PC-3 (cell line): ENCODE measurements around the gene GLTPD2.

Source experiments
- EZH2 ChIP-seq: fragments of 300-600 bp; sonication (generic); IDR thresholded peaks from one replicate; pipeline ENCODE4 v1.6.1; 2017; ENCODE audit warnings: antibody characterized with exemption, mild to moderate bottlenecking, low read length; ENCODE audit not compliant: unreplicated experiment
- TF ChIP-seq, protein P1 (sequence below): fragments of 300-600 bp; sonication (generic); conservative IDR thresholded peaks from 2 replicates; pipeline ENCODE4 v1.5.1; 2017; ENCODE audit warnings: antibody characterized with exemption, low read depth, mild to moderate bottlenecking, low read length

DNA sequence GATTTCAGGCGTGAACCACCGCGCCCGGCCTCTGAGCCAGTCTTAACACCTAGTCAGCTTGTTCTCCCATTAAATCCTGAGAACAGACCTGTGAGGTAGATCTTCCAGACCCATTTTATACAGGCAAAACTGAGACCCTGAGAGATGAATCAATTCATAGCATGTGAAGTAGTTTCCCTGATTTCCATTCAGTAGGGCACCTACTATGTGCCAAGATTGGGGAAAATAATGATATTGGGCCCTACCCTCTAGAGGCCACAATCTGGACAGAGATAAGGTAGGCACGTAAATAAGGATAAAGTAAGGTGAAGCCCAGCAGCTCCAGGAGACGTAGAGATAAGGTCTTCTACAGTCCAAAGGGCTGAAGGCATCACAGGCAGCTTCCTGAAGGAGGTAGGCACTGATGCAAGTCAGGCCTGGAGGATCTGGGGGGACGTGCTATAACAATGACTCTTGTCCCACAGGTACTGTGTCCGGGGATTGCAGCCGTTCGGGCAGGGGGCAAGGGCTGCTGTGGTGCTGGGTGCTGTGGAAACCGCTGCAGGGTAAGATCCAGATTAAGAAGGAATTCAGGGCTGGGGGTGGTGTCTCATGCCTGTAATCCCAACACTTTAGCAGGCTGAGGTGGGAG lies 8.3 kb upstream of the GLTPD2 start:
- no peak for TF ChIP-seq EZH2
- TF ChIP-seq, protein P1, sequence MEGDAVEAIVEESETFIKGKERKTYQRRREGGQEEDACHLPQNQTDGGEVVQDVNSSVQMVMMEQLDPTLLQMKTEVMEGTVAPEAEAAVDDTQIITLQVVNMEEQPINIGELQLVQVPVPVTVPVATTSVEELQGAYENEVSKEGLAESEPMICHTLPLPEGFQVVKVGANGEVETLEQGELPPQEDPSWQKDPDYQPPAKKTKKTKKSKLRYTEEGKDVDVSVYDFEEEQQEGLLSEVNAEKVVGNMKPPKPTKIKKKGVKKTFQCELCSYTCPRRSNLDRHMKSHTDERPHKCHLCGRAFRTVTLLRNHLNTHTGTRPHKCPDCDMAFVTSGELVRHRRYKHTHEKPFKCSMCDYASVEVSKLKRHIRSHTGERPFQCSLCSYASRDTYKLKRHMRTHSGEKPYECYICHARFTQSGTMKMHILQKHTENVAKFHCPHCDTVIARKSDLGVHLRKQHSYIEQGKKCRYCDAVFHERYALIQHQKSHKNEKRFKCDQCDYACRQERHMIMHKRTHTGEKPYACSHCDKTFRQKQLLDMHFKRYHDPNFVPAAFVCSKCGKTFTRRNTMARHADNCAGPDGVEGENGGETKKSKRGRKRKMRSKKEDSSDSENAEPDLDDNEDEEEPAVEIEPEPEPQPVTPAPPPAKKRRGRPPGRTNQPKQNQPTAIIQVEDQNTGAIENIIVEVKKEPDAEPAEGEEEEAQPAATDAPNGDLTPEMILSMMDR = no peak
